Liver (tissue), 9 donors: ENCODE data around the gene HADHA. TPM values are rescaled to one million over a fixed set of nuclear protein-coding genes. Genes with fewer than 3 reads are reported as not detected.

Experiments
- DNase-seq: peaks from one replicate; pipeline ENCODE4 v3.0.0-alpha.2; 2017; ENCODE audit warnings: low spot score
- H3K27ac ChIP-seq, 2 donors: one replicate each; pipeline ENCODE4 v1.7.0; 2013; ENCODE audit warnings: inconsistent platforms in 2 of 2, low read length in 2 of 2, control low read depth in 1 of 2, low read depth in 1 of 2, mild to moderate bottlenecking in 1 of 2
- H3K27me3 ChIP-seq, 4 donors: one replicate each; pipeline versions ENCODE4 v1.6.1 to v1.7.0; 2013; ENCODE audit warnings: low read length in 3 of 4, inconsistent platforms in 1 of 4, mild to moderate bottlenecking in 1 of 4, moderate library complexity in 1 of 4; ENCODE audit not compliant: control insufficient read depth in 4 of 4, insufficient read depth in 4 of 4
- H3K36me3 ChIP-seq, 4 donors: one replicate each; pipeline versions ENCODE4 v1.6.1 to v1.7.0; 2013; ENCODE audit warnings: low read length in 3 of 4, mild to moderate bottlenecking in 3 of 4, low read depth in 1 of 4, moderate library complexity in 1 of 4; ENCODE audit not compliant: control insufficient read depth in 4 of 4, insufficient read depth in 3 of 4
- H3K4me1 ChIP-seq, 4 donors: one replicate each; pipeline versions ENCODE4 v1.6.1 to v1.7.0; 2013; ENCODE audit warnings: low read length in 3 of 4, mild to moderate bottlenecking in 3 of 4, moderate library complexity in 1 of 4; ENCODE audit not compliant: control insufficient read depth in 4 of 4, insufficient read depth in 4 of 4
- H3K4me3 ChIP-seq, 3 donors: one replicate each; pipeline versions ENCODE4 v1.6.1 to v1.7.0; 2013; ENCODE audit warnings: low read length in 3 of 3, control low read depth in 1 of 3, low read depth in 1 of 3, mild to moderate bottlenecking in 1 of 3
- H3K9ac ChIP-seq, 2 donors: one replicate each; pipeline ENCODE4 v1.7.0; 2013; ENCODE audit warnings: low read length in 2 of 2, mild to moderate bottlenecking in 2 of 2, moderate library complexity in 2 of 2, control low read depth in 1 of 2, low read depth in 1 of 2
- H3K9me3 ChIP-seq, 4 donors: one replicate each; pipeline versions ENCODE4 v1.6.1 to v1.7.0; 2013; ENCODE audit warnings: low read length in 3 of 4; ENCODE audit not compliant: control insufficient read depth in 4 of 4
- ATF3 ChIP-seq: IDR thresholded peaks from 2 replicates; pipeline ENCODE4 v1.6.1; 2016; ENCODE audit warnings: antibody characterized with exemption
- CTCF ChIP-seq: fragments of 150-350 bp; IDR thresholded peaks from 2 replicates; pipeline ENCODE4 v1.5.1; 2017; ENCODE audit warnings: improper control_type of control experiment, low read depth, low read length; ENCODE audit not compliant: missing input control
- EGR1 ChIP-seq, 2 donors: IDR thresholded peaks; 2 replicates each; pipeline ENCODE4 v1.6.1; 2016 to 2018; ENCODE audit warnings: antibody characterized with exemption in 2 of 2, low read depth in 2 of 2
- FOXA1 ChIP-seq: IDR thresholded peaks from 2 replicates; pipeline ENCODE4 v1.6.1; 2016; ENCODE audit warnings: antibody characterized with exemption
- FOXA2 ChIP-seq: IDR thresholded peaks from 2 replicates; pipeline ENCODE4 v1.6.1; 2016; ENCODE audit warnings: antibody characterized with exemption
- GABPA ChIP-seq, 2 donors: IDR thresholded peaks in 1 of 2; conservative IDR thresholded peaks in 1 of 2; 2 replicates each; pipeline ENCODE4 v1.6.1; 2016; ENCODE audit warnings: antibody characterized with exemption in 2 of 2, mild to moderate bottlenecking in 1 of 2, moderate library complexity in 1 of 2
- HNF4A ChIP-seq, 2 donors: conservative IDR thresholded peaks; 2 replicates each; pipeline ENCODE4 v1.6.1; 2016; ENCODE audit warnings: antibody characterized with exemption in 2 of 2, mild to moderate bottlenecking in 2 of 2
- HNF4G ChIP-seq: IDR thresholded peaks from 2 replicates; pipeline ENCODE4 v1.6.1; 2016; ENCODE audit warnings: antibody characterized with exemption
- JUND ChIP-seq, 2 donors: IDR thresholded peaks; 2 replicates each; pipeline ENCODE4 v1.6.1; 2016; ENCODE audit warnings: antibody characterized with exemption in 2 of 2
- MAX ChIP-seq: IDR thresholded peaks from 2 replicates; pipeline ENCODE4 v1.6.1; 2016; ENCODE audit warnings: antibody characterized with exemption
- NR2F2 ChIP-seq: IDR thresholded peaks from 2 replicates; pipeline ENCODE4 v1.6.1; 2016; ENCODE audit warnings: antibody characterized with exemption
- RAD21 ChIP-seq, 2 donors: IDR thresholded peaks; 2 replicates each; pipeline ENCODE4 v1.6.1; 2016; ENCODE audit warnings: antibody characterized with exemption in 2 of 2, mild to moderate bottlenecking in 2 of 2
- REST ChIP-seq: IDR thresholded peaks from 2 replicates; pipeline ENCODE4 v1.6.1; 2016; ENCODE audit warnings: antibody characterized with exemption, mild to moderate bottlenecking
- RXRA ChIP-seq, 2 donors: IDR thresholded peaks; 2 replicates each; pipeline ENCODE4 v1.6.1; 2017 to 2018; ENCODE audit warnings: antibody characterized with exemption in 2 of 2, mild to moderate bottlenecking in 1 of 2
- SP1 ChIP-seq: IDR thresholded peaks from 2 replicates; pipeline ENCODE4 v1.6.1; 2018; ENCODE audit warnings: antibody characterized with exemption, mild to moderate bottlenecking
- TAF1 ChIP-seq: conservative IDR thresholded peaks from 2 replicates; pipeline ENCODE4 v1.6.1; 2016; ENCODE audit warnings: antibody characterized with exemption, mild to moderate bottlenecking
- YY1 ChIP-seq: IDR thresholded peaks from 2 replicates; pipeline ENCODE4 v1.6.1; 2016; ENCODE audit warnings: antibody characterized with exemption, mild to moderate bottlenecking
- ZBTB33 ChIP-seq: IDR thresholded peaks from 2 replicates; pipeline ENCODE4 v1.6.1; 2016; ENCODE audit warnings: antibody characterized with exemption
- WGBS: extraction: QIAGEN DNeasy Blood & Tissue Kit; methylation state at CpG from one replicate; pipeline ENCODE4 v1.1.7; 2013; 5-methylcytosine and 5-hydroxymethylcytosine counted together
- polyA plus RNA-seq, 2 donors: library from polyadenylated mRNA; stranded (reverse) in 1 of 2; unstranded in 1 of 2; fragments of 200-250 nt in 1 of 2; fragments of >200 nt in 1 of 2; fragmentation: Nextera tagmentation in 1 of 2; extraction: Ambion mirVana in 1 of 2; gene quantifications; one replicate each; pipeline versions ENCODE4 v1.2.1 to v1.2.3, GENCODE V29; 2013 to 2015
- total RNA-seq, 2 donors: library from RNA; depleted of rRNA; stranded (reverse); fragments of >200 nt; gene quantifications; one replicate each; pipeline ENCODE4 v1.2.3, GENCODE V29; 2014
- donor health status: healthy.
- donor health status: healthy.
- donor health status: healthy.
- donor health status: healthy.
- donor health status: healthy.

Gene HADHA
- total and polyA plus RNA-seq, 4 donors: 101 to 276 (median 159) TPM

- WGBS: 95% methylated on average over 5 of the region's 5 CpGs
- no peaks in the 10 kb centered on the region for H3K27me3 ChIP-seq
- no peaks in the 10 kb centered on the region for H3K4me1 ChIP-seq
- H3K9ac ChIP-seq: no peak overlapping the region
- no peak for DNase-seq
- no peak for TF ChIP-seq SP1
- TF ChIP-seq ATF3: no peak
- no peak for TF ChIP-seq YY1
- TF ChIP-seq EGR1 (IDR thresholded peaks at IDR 0.05; ENCODE audit: low read depth in 2 of 2): no peak
- no peak for TF ChIP-seq NR2F2
- no peak for TF ChIP-seq FOXA1
- TF ChIP-seq GABPA (IDR thresholded peaks at IDR 0.05 in 1 of 2, conservative IDR thresholded peaks at IDR 0.05 in 1 of 2): no peak
- TF ChIP-seq MAX: no peak
- no peak for TF ChIP-seq CTCF
- no peak for TF ChIP-seq TAF1
- no peak for TF ChIP-seq JUND (IDR thresholded peaks at IDR 0.05)
- no peak for TF ChIP-seq HNF4A (conservative IDR thresholded peaks at IDR 0.05)
- no peak for TF ChIP-seq RXRA (IDR thresholded peaks at IDR 0.05)
- no peak for TF ChIP-seq ZBTB33
- no peak for TF ChIP-seq HNF4G
- no peak for TF ChIP-seq REST
- no peak for TF ChIP-seq FOXA2
- no peak for TF ChIP-seq RAD21 (IDR thresholded peaks at IDR 0.05)
- no peak overlapping the region for H3K27ac ChIP-seq
- H3K4me3 ChIP-seq: no peak overlapping the region
- H3K9me3 ChIP-seq: no peaks in the 10 kb centered on the region
- peaks cover 20 to 93% (median 71%) of the 10 kb centered on the region in 4 donors for H3K36me3 ChIP-seq
Measured at GRCh38 chr2:26212011-26212410, 32.4 kb downstream of the HADHA start.
